Cerebellar cortex (tissue), 1 donor: ENCODE data around the gene MIOS.

Experiments
- DNase-seq: peaks from one replicate; pipeline ENCODE4 v3.0.0-alpha.2; 2015; ENCODE audit warnings: low spot score

The MIOS gene

GRCh38 chr7:7566651-7567611 is at the start of gene MIOS:
Gene MIOS (plus strand): TSS chr7:7566884. CDS start chr7:7572476, 5,592 bp downstream.
- DNase-seq, result peak; percentile 80

- no peak for DNase-seq
Observed at GRCh38 chr7:7517754-7518153, 48.9 kb upstream of the MIOS start.

GRCh38 chr7:7519056-7519455 is 47.6 kb upstream of the MIOS start:
- no peak for DNase-seq

GRCh38 chr7:7519528-7519927 is 47.2 kb upstream of the MIOS start:
- no peak for DNase-seq

- DNase-seq, result no peak
Observed at GRCh38 chr7:7521259-7521658, 45.4 kb upstream of the MIOS start.

GRCh38 chr7:7522421-7522820 is 44.3 kb upstream of the MIOS start:
- DNase-seq, result no peak

- DNase-seq, result no peak
Observed at GRCh38 chr7:7524121-7524520, 42.6 kb upstream of the MIOS start.

- DNase-seq, result no peak
Observed at GRCh38 chr7:7526006-7526405, 40.7 kb upstream of the MIOS start.

GRCh38 chr7:7527047-7527446 is 39.6 kb upstream of the MIOS start:
- no peak for DNase-seq

GRCh38 chr7:7529328-7529727 is 37.4 kb upstream of the MIOS start:
- DNase-seq, result no peak

GRCh38 chr7:7533831-7534430 is 32.8 kb upstream of the MIOS start:
- no peak for DNase-seq

GRCh38 chr7:7535691-7536090 is 31.0 kb upstream of the MIOS start, which contains the start of gene COL28A1:
Gene COL28A1 (minus strand): TSS chr7:7535873. CDS start chr7:7532875, 2,998 bp downstream.
- DNase-seq, result no peak

GRCh38 chr7:7536396-7537019 is 30.2 kb upstream of the MIOS start:
- no peak for DNase-seq

- no peak for DNase-seq
Observed at GRCh38 chr7:7537711-7538110, 29.0 kb upstream of the MIOS start.

GRCh38 chr7:7539152-7539551 is 27.5 kb upstream of the MIOS start:
- no peak for DNase-seq

GRCh38 chr7:7539711-7540110 is 27.0 kb upstream of the MIOS start:
- no peak for DNase-seq

GRCh38 chr7:7542251-7542835 is 24.3 kb upstream of the MIOS start:
- DNase-seq, result no peak

- no peak for DNase-seq
Observed at GRCh38 chr7:7548407-7548806, 18.3 kb upstream of the MIOS start.

- no peak for DNase-seq
Observed at GRCh38 chr7:7550663-7551062, 16.0 kb upstream of the MIOS start.

GRCh38 chr7:7552199-7552598 is 14.5 kb upstream of the MIOS start:
- no peak for DNase-seq

GRCh38 chr7:7553386-7553785 is 13.3 kb upstream of the MIOS start:
- DNase-seq, result peak; percentile 53

GRCh38 chr7:7554021-7554432 is 12.7 kb upstream of the MIOS start:
- peak; percentile 93 for DNase-seq
